Osteocyte (in vitro differentiated cells): ENCODE data around the gene SMCHD1. TPM values are rescaled to one million over a fixed set of nuclear protein-coding genes. Genes with fewer than 3 reads are reported as not detected.

Experiments used
- DNase-seq: peaks from one replicate; pipeline ENCODE4 v3.0.0; 2021; ENCODE audit warnings: mixed read lengths; ENCODE audit not compliant: unreplicated experiment; ENCODE audit errors: extremely low spot score
- H3K27ac Mint-ChIP-seq: one replicate; pipeline ENCODE4 v1.8.0; 2021; ENCODE audit warnings: mild to moderate bottlenecking, mixed read lengths; ENCODE audit not compliant: unreplicated experiment
- H3K27me3 Mint-ChIP-seq: one replicate; pipeline ENCODE4 v1.8.0; 2021; ENCODE audit warnings: mixed read lengths; ENCODE audit not compliant: unreplicated experiment
- H3K36me3 Mint-ChIP-seq: one replicate; pipeline ENCODE4 v1.8.0; 2021; ENCODE audit warnings: mixed read lengths; ENCODE audit not compliant: unreplicated experiment
- H3K4me1 Mint-ChIP-seq: one replicate; pipeline ENCODE4 v1.8.0; 2021; ENCODE audit warnings: mixed read lengths; ENCODE audit not compliant: unreplicated experiment
- H3K4me3 Mint-ChIP-seq: one replicate; pipeline ENCODE4 v1.8.0; 2021; ENCODE audit warnings: mild to moderate bottlenecking, moderate library complexity, mixed read lengths; ENCODE audit not compliant: unreplicated experiment
- H3K9me3 Mint-ChIP-seq: one replicate; pipeline ENCODE4 v1.8.0; 2021; ENCODE audit warnings: mixed read lengths; ENCODE audit not compliant: unreplicated experiment
- CTCF ChIP-seq: fragments of 200-600 bp; sonication (generic); IDR thresholded peaks from 2 replicates; pipeline ENCODE4 v1.5.0; 2021; ENCODE audit warnings: antibody characterized with exemption, mild to moderate bottlenecking, moderate library complexity
- total RNA-seq: library from RNA; stranded (reverse); gene quantifications from 2 replicates; pipeline ENCODE4 v1.2.1, GENCODE V29; 2021

The SMCHD1 gene
- total RNA-seq, 1 donor from 2014 or later = 58.1 TPM

- Mint-ChIP-seq H3K4me1 (peaks cover 14% of the 10 kb centered on the region), H3K27me3 (no peaks in the 10 kb centered on the region), H3K27ac (peak overlapping the region; percentile 9), H3K9me3 (peaks cover 26% of the 10 kb centered on the region), H3K36me3 (peaks cover 59% of the 10 kb centered on the region), H3K4me3 (no peak overlapping the region)
- TF ChIP-seq CTCF = no peak
- no peak for DNase-seq
Observed at GRCh38 chr18:2683055-2683454, 27.5 kb downstream of the SMCHD1 start.

GRCh38 chr18:2686349-2686968, 30.9 kb downstream of the SMCHD1 start:
- peaks cover 65% of the 10 kb centered on the region for H3K36me3 Mint-ChIP-seq
- peaks cover 11% of the 10 kb centered on the region for H3K4me1 Mint-ChIP-seq
- no peaks in the 10 kb centered on the region for H3K27me3 Mint-ChIP-seq
- H3K27ac Mint-ChIP-seq = no peak overlapping the region
- peaks cover 21% of the 10 kb centered on the region for H3K9me3 Mint-ChIP-seq
- no peak for DNase-seq
- TF ChIP-seq CTCF = no peak
- no peak overlapping the region for H3K4me3 Mint-ChIP-seq

GRCh38 chr18:2687390-2688001, 32.0 kb downstream of the SMCHD1 start:
- Mint-ChIP-seq H3K9me3 (peaks cover 21% of the 10 kb centered on the region), H3K4me3 (no peak overlapping the region), H3K27me3 (no peaks in the 10 kb centered on the region), H3K36me3 (peaks cover 61% of the 10 kb centered on the region), H3K4me1 (peaks cover 8% of the 10 kb centered on the region), H3K27ac (no peak overlapping the region)
- no peak for TF ChIP-seq CTCF
- DNase-seq = no peak

GRCh38 chr18:2692508-2692907, 37.0 kb downstream of the SMCHD1 start:
- H3K36me3 Mint-ChIP-seq = peaks cover 54% of the 10 kb centered on the region
- TF ChIP-seq CTCF = no peak
- no peak for DNase-seq
- H3K27me3 Mint-ChIP-seq = no peaks in the 10 kb centered on the region
- no peaks in the 10 kb centered on the region for H3K4me1 Mint-ChIP-seq
- peaks cover 3% of the 10 kb centered on the region for H3K9me3 Mint-ChIP-seq
- no peak overlapping the region for H3K27ac Mint-ChIP-seq
- no peak overlapping the region for H3K4me3 Mint-ChIP-seq

- Mint-ChIP-seq H3K9me3 (no peaks in the 10 kb centered on the region), H3K36me3 (peaks cover 54% of the 10 kb centered on the region), H3K4me3 (no peak overlapping the region), H3K27ac (no peak overlapping the region), H3K4me1 (no peaks in the 10 kb centered on the region), H3K27me3 (no peaks in the 10 kb centered on the region)
- no peak for DNase-seq
- TF ChIP-seq CTCF = no peak
Observed at GRCh38 chr18:2697184-2697583, 41.7 kb downstream of the SMCHD1 start.
